HepG2 (cell line): ENCODE measurements around the gene ATG16L2. TPM values are rescaled to one million over a fixed set of nuclear protein-coding genes. Genes with fewer than 3 reads are reported as not detected.

Experiments
- ARNT2 ChIP-seq: sonication (generic); formaldehyde crosslinking; IDR thresholded peaks from 2 replicates; pipeline ENCODE4 v1.8.0; 2022; ENCODE audit warnings: mild to moderate bottlenecking, low read depth, missing genetic modification reagents, moderate library complexity
- ATM ChIP-seq: fragments of 450-650 bp; IDR thresholded peaks from 2 replicates; pipeline ENCODE4 v1.7.1; 2017; ENCODE audit warnings: mild to moderate bottlenecking, borderline replicate concordance
- ELF1 ChIP-seq: sonication (generic); formaldehyde crosslinking; IDR thresholded peaks from 2 replicates; pipeline ENCODE4 v1.4.0; 2020; ENCODE audit warnings: missing genetic modification reagents
- FOSL2 ChIP-seq: sonication (generic); formaldehyde crosslinking; IDR thresholded peaks from 2 replicates; pipeline ENCODE4 v1.4.0; 2020; ENCODE audit warnings: missing genetic modification reagents
- FOXK2 ChIP-seq: fragments of 450-650 bp; IDR thresholded peaks from 2 replicates; pipeline ENCODE4 v1.6.1; 2016
- FOXP1 ChIP-seq, 2 experiments: fragments of 450-650 bp in 1 of 2; IDR thresholded peaks; 2 replicates each; pipeline ENCODE4 v1.6.1; 2017 to 2018; ENCODE audit warnings: antibody characterized with exemption in 1 of 2
- HDAC2 ChIP-seq: sonication (generic); formaldehyde crosslinking; IDR thresholded peaks from 2 replicates; pipeline ENCODE4 v1.4.0; 2020; ENCODE audit warnings: missing genetic modification reagents
- HMG20B ChIP-seq: conservative IDR thresholded peaks from 2 replicates; pipeline ENCODE4 v1.6.1; 2016; ENCODE audit warnings: missing genetic modification reagents, missing compliant biosample characterization
- HOXD1 ChIP-seq: sonication (generic); formaldehyde crosslinking; IDR thresholded peaks from 2 replicates; pipeline ENCODE4 v1.5.0; 2020; ENCODE audit warnings: missing genetic modification reagents
- MAFF ChIP-seq: IDR thresholded peaks from 2 replicates; pipeline ENCODE4 v1.6.1; 2011; ENCODE audit warnings: low read depth, low read length, improper control_type of control experiment
- MIXL1 ChIP-seq: IDR thresholded peaks from 2 replicates; pipeline ENCODE4 v1.6.1; 2016
- NCOA5 ChIP-seq: sonication (generic); formaldehyde crosslinking; IDR thresholded peaks from 2 replicates; pipeline ENCODE4 v1.4.0; 2020; ENCODE audit warnings: missing genetic modification reagents
- SRSF4 ChIP-seq: fragments of 200-400 bp; formaldehyde crosslinking; IDR thresholded peaks from one replicate; pipeline ENCODE4 v1.6.1; 2018; ENCODE audit warnings: mild to moderate bottlenecking, low read depth, low read length, moderate library complexity; ENCODE audit not compliant: poor library complexity, severe bottlenecking
- ZBTB3 ChIP-seq: sonication (generic); formaldehyde crosslinking; IDR thresholded peaks from 2 replicates; pipeline ENCODE4 v1.4.0; 2020; ENCODE audit warnings: low read depth, mild to moderate bottlenecking, moderate library complexity, missing genetic modification reagents, borderline replicate concordance
- ZNF264 ChIP-seq: sonication (generic); formaldehyde crosslinking; IDR thresholded peaks from 2 replicates; pipeline ENCODE4 v1.4.0; 2020; ENCODE audit warnings: missing genetic modification reagents
- ZNF274 ChIP-seq: sonication (generic); formaldehyde crosslinking; IDR thresholded peaks from 2 replicates; pipeline ENCODE4 v1.5.1; 2020; ENCODE audit warnings: mild to moderate bottlenecking, missing genetic modification reagents
- ZNF30 ChIP-seq: sonication (generic); formaldehyde crosslinking; IDR thresholded peaks from 2 replicates; pipeline ENCODE4 v1.5.0; 2020; ENCODE audit warnings: mild to moderate bottlenecking, missing genetic modification reagents
- ZNF317 ChIP-seq: sonication (generic); formaldehyde crosslinking; IDR thresholded peaks from 2 replicates; pipeline ENCODE4 v1.5.0; 2020; ENCODE audit warnings: mild to moderate bottlenecking, missing genetic modification reagents
- ZNF331 ChIP-seq: sonication (generic); formaldehyde crosslinking; IDR thresholded peaks from 2 replicates; pipeline ENCODE4 v1.4.0; 2020; ENCODE audit warnings: missing genetic modification reagents
- ZNF563 ChIP-seq: sonication (generic); formaldehyde crosslinking; IDR thresholded peaks from 2 replicates; pipeline ENCODE4 v1.8.0; 2022; ENCODE audit warnings: mild to moderate bottlenecking, moderate library complexity, missing genetic modification reagents
- ZNF644 ChIP-seq: IDR thresholded peaks from 2 replicates; pipeline ENCODE4 v1.6.1; 2016; ENCODE audit warnings: low read depth
- ZNF879 ChIP-seq: sonication (generic); formaldehyde crosslinking; IDR thresholded peaks from 2 replicates; pipeline ENCODE4 v1.8.1; 2023; ENCODE audit warnings: missing genetic modification reagents
- ZSCAN30 ChIP-seq: sonication (generic); formaldehyde crosslinking; IDR thresholded peaks from 2 replicates; pipeline ENCODE4 v1.5.0; 2020; ENCODE audit warnings: mild to moderate bottlenecking, missing genetic modification reagents
- polyA plus RNA-seq, 8 experiments: library from polyadenylated mRNA; depleted of rRNA in 3 of 8; stranded (reverse) in 7 of 8; unstranded in 1 of 8; fragments of >200 nt; fragmentation: Illumina TruSeq in 4 of 8; extraction: Trizol in 4 of 8; gene quantifications; 2 replicates each; pipeline versions ENCODE4 v1.2.1 to v1.2.3, GENCODE V29; 2011 to 2016; ENCODE audit warnings: low read depth in 4 of 8, missing spikeins in 1 of 8, mixed read lengths in 1 of 8; ENCODE audit not compliant: insufficient read depth in 1 of 8
- total RNA-seq, 5 experiments: library from RNA; depleted of rRNA; stranded (reverse); fragments of >200 nt; fragmentation: Illumina TruSeq; extraction: Trizol; gene quantifications; 2 replicates each; pipeline ENCODE4 v1.2.3, GENCODE V29; 2016; ENCODE audit warnings: low read depth in 1 of 5
- TF ChIP-seq, protein P1 (sequence below): sonication (generic); formaldehyde crosslinking; IDR thresholded peaks from 2 replicates; pipeline ENCODE4 v1.8.0; 2022; ENCODE audit warnings: missing genetic modification reagents, mild to moderate bottlenecking, moderate library complexity, borderline replicate concordance
- TF ChIP-seq, protein P2 (sequence below): sonication (generic); formaldehyde crosslinking; IDR thresholded peaks from 2 replicates; pipeline ENCODE4 v1.9.0; 2021; ENCODE audit warnings: missing genetic modification reagents, mild to moderate bottlenecking, borderline replicate concordance
- TF ChIP-seq, protein P3 (sequence below): sonication (generic); formaldehyde crosslinking; IDR thresholded peaks from 2 replicates; pipeline ENCODE4 v1.4.0; 2020; ENCODE audit warnings: missing genetic modification reagents
- TF ChIP-seq, protein P4 (sequence below): sonication (generic); formaldehyde crosslinking; IDR thresholded peaks from 2 replicates; pipeline ENCODE4 v1.5.1; 2020; ENCODE audit warnings: missing genetic modification reagents, mild to moderate bottlenecking, borderline replicate concordance

ATG16L2 gene
- total and polyA plus RNA-seq, 2 of the 13 experiments (the other 11 are each of a cell fraction or from before 2014, with no cell fraction given) = 6.2 to 14.8 TPM

DNA sequence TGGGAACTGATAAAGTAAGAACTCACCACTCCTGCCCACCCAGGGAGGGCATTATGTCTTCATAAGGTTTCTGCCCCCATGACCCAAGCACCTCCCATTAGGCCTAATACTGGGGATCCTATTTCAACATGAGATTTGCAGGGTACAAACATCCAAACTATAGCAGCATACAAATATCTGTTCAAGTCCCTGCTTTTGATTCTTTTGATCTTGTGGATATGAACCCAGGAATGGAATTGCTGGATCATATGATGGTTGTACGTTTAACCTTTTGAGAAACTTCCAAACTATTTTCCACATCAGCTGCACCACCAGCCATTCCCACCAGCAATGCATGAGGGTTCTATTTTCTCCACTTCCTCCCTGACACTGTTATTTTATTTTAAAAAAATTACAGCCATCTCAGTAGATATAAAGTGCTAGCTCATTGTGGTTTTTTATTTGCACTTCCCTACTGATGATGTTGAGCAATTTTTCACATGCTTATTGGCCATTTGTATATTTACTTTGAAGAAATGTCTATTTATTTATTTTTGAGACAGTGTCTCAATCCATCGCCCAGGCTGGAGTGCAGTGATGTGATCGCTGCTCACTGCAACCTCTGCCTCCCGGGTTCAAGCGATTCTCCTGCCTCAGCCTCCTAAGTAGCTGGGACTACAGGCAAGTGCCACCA, 7.1 kb upstream of the ATG16L2 start (continued):
- no peak; the same call in 1 of the 2 replicates for TF ChIP-seq FOSL2 (CRISPR knock-in tag)
- TF ChIP-seq, protein P1, sequence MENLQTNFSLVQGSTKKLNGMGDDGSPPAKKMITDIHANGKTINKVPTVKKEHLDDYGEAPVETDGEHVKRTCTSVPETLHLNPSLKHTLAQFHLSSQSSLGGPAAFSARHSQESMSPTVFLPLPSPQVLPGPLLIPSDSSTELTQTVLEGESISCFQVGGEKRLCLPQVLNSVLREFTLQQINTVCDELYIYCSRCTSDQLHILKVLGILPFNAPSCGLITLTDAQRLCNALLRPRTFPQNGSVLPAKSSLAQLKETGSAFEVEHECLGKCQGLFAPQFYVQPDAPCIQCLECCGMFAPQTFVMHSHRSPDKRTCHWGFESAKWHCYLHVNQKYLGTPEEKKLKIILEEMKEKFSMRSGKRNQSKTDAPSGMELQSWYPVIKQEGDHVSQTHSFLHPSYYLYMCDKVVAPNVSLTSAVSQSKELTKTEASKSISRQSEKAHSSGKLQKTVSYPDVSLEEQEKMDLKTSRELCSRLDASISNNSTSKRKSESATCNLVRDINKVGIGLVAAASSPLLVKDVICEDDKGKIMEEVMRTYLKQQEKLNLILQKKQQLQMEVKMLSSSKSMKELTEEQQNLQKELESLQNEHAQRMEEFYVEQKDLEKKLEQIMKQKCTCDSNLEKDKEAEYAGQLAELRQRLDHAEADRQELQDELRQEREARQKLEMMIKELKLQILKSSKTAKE (CRISPR knock-in tag) = no peak
- no peak for TF ChIP-seq HMG20B
- no peak for TF ChIP-seq ZNF30
- no peak for TF ChIP-seq ATM
- no peak for TF ChIP-seq MIXL1 (CRISPR knock-in tag)
- TF ChIP-seq ZNF264 (CRISPR knock-in tag) = no peak
- TF ChIP-seq, protein P2, sequence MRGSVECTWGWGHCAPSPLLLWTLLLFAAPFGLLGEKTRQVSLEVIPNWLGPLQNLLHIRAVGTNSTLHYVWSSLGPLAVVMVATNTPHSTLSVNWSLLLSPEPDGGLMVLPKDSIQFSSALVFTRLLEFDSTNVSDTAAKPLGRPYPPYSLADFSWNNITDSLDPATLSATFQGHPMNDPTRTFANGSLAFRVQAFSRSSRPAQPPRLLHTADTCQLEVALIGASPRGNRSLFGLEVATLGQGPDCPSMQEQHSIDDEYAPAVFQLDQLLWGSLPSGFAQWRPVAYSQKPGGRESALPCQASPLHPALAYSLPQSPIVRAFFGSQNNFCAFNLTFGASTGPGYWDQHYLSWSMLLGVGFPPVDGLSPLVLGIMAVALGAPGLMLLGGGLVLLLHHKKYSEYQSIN (CRISPR knock-in tag) = no peak
- no peak for TF ChIP-seq ZSCAN30 (CRISPR knock-in tag)
- TF ChIP-seq ZNF879 (CRISPR knock-in tag) = no peak
- peak; percentile 57; the same call in 1 of the 2 replicates for TF ChIP-seq HDAC2 (CRISPR knock-in tag)
- no peak for TF ChIP-seq HOXD1 (CRISPR knock-in tag)
- no peak for TF ChIP-seq ZNF317 (CRISPR knock-in tag)
- TF ChIP-seq SRSF4 = no peak
- TF ChIP-seq, protein P3, sequence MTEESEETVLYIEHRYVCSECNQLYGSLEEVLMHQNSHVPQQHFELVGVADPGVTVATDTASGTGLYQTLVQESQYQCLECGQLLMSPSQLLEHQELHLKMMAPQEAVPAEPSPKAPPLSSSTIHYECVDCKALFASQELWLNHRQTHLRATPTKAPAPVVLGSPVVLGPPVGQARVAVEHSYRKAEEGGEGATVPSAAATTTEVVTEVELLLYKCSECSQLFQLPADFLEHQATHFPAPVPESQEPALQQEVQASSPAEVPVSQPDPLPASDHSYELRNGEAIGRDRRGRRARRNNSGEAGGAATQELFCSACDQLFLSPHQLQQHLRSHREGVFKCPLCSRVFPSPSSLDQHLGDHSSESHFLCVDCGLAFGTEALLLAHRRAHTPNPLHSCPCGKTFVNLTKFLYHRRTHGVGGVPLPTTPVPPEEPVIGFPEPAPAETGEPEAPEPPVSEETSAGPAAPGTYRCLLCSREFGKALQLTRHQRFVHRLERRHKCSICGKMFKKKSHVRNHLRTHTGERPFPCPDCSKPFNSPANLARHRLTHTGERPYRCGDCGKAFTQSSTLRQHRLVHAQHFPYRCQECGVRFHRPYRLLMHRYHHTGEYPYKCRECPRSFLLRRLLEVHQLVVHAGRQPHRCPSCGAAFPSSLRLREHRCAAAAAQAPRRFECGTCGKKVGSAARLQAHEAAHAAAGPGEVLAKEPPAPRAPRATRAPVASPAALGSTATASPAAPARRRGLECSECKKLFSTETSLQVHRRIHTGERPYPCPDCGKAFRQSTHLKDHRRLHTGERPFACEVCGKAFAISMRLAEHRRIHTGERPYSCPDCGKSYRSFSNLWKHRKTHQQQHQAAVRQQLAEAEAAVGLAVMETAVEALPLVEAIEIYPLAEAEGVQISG (CRISPR knock-in tag) = no peak
- no peak for TF ChIP-seq NCOA5 (CRISPR knock-in tag)
- TF ChIP-seq ELF1 (CRISPR knock-in tag) = no peak
- no peak for TF ChIP-seq FOXP1 (IDR thresholded peaks at IDR 0.05)
- peak; percentile 52; the same call in 1 of the 2 replicates for TF ChIP-seq FOXP1 (CRISPR knock-in tag; IDR thresholded peaks at IDR 0.05)
- TF ChIP-seq ZNF644 (CRISPR knock-in tag) = no peak
- TF ChIP-seq, protein P4, sequence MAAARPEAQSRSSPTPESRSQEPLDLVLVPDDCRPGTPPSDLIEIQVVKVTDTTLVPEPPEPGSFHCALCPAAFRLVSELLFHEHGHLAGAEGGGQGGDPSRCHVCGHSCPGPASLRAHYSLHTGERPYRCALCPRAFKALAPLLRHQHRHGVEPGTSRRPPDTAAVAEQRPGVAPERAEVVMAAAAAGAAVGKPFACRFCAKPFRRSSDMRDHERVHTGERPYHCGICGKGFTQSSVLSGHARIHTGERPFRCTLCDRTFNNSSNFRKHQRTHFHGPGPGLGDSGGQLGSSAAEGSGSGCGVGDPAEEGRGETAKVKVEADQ (CRISPR knock-in tag) = no peak
- peak; percentile 22; the same call in 1 of the 2 replicates for TF ChIP-seq MAFF
- no peak for TF ChIP-seq ZNF274 (CRISPR knock-in tag)
- no peak for TF ChIP-seq ZBTB3 (CRISPR knock-in tag)
- no peak for TF ChIP-seq ZNF331 (CRISPR knock-in tag)
- TF ChIP-seq ZNF563 (CRISPR knock-in tag) = no peak
- no peak for TF ChIP-seq ARNT2 (CRISPR knock-in tag)
- no peak for TF ChIP-seq FOXK2
